ENCODE measurements around the gene LRPAP1.

The LRPAP1 gene

DNA sequence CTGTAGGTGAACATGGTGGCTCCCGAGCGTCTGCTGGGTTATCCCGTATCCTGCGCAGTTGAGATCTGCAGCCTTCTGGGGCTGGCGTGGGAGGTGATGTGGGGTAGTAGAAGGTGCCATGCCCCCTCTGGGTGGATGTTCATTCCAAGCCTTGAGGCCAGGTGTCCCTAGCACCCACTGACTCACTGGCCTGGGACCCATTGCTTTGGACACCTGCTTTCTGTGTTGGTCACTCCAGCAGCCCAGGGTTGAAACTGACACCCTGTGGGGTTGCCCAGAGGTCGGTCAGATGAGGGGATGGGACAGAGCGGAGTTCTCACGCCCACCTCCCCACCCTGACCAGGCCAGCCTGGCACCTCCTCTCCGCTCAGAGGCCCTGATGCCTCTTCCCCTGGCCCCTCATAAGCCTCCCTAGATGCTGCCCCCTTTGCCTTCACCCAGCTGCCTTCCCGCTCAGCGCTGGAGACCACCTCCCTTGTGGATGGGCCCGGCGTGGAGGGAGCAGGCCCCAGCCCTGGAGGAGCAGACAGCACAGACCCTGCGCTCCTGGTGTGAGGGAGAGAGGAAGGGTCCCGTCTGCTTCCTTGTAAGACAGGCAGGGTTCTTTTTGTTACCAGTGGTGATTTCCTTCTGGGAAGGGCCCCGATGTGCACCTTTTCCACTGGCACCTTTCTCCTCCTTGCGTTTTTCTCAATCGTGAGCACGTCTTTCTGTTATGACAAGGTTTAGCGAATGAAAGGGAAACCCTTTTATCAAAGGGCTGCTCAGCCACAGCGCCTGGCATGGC lies 67.1 kb downstream of the LRPAP1 start:
- H3K27me3 ChIP-seq (replicated peaks in 2 of 5; ENCODE audit: control insufficient read depth in 4 of 5, insufficient read depth in 5 of 5, low read length in 4 of 5): peaks cover 0 to 58% (median 9%) of the 10 kb centered on the region in 5 experiments
- POLR2A ChIA-PET: no interaction called here

DNA sequence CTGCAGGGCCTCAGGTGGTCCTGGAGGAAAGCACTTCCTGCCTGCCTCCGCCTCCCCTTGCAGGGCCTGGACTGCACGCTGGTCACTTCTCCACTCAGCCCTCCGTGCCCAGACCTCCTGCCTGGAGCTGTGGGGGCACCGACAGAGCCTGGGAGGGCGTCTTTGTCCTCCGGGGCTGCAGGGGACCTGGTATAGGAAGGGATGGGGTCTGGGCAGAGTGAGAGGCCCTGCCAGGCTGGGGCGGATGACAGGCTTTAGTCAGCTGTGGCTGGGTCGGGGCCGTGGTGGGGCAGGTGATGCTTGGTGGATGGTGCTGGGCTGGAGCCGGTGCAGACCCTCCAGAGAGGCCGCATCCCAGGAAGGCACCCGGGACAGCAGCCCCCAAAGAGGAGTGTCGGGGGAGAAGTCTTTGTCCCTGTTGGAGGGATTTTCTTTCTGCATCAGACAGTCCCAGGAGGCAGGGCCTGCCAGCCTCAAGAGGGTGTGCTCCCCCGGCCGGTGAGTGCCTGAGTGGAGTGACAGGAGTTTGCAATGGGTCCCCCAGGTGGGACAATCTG lies 67.8 kb downstream of the LRPAP1 start:
- Histone ChIP-seq H3K36me3 (ENCODE audit: control insufficient read depth in 4 of 4, insufficient read depth in 4 of 4, low read length in 3 of 4) (no peaks in the 10 kb centered on the region), H3K9me3 (ENCODE audit: control extremely low read depth in 1 of 5, control insufficient read depth in 4 of 5, insufficient read depth in 2 of 5, low read depth in 1 of 5, low read length in 4 of 5) (peaks cover 0 to 6% (median 4%) of the 10 kb centered on the region in 5 experiments), H3K4me3 (ENCODE audit: control insufficient read depth in 1 of 7, extremely low read depth in 1 of 7, insufficient read depth in 4 of 7, low read depth in 2 of 7, low read length in 6 of 7) (no peak overlapping the region), H3K4me1 (ENCODE audit: control extremely low read depth in 1 of 4, control insufficient read depth in 4 of 4, insufficient read depth in 4 of 4, low read length in 3 of 4) (peaks cover 0 to 4% (median 2%) of the 10 kb centered on the region in 4 experiments), H3K27me3 (replicated peaks in 2 of 5; ENCODE audit: control insufficient read depth in 4 of 5, insufficient read depth in 5 of 5, low read length in 4 of 5) (peaks cover 0 to 58% (median 9%) of the 10 kb centered on the region in 5 experiments), H3K27ac (ENCODE audit: insufficient read depth in 1 of 2, low read depth in 1 of 2, low read length in 2 of 2, poor library complexity in 1 of 2, severe bottlenecking in 2 of 2) (no peak overlapping the region)
- ChIA-PET CTCF (no interaction called here), POLR2A (no interaction called here)
- no peak for DNase-seq
- 88% methylated on average over 15 of the region's 15 CpGs for WGBS (ENCODE audit: insufficient coverage)

More for the DNA sequence above, 67.1 kb downstream of the LRPAP1 start:
- Histone ChIP-seq H3K4me1 (ENCODE audit: control extremely low read depth in 1 of 4, control insufficient read depth in 4 of 4, insufficient read depth in 4 of 4, low read length in 3 of 4) (peaks cover 0 to 4% (median 2%) of the 10 kb centered on the region in 4 experiments), H3K36me3 (ENCODE audit: control insufficient read depth in 4 of 4, insufficient read depth in 4 of 4, low read length in 3 of 4) (no peaks in the 10 kb centered on the region), H3K27ac (ENCODE audit: insufficient read depth in 1 of 2, low read depth in 1 of 2, low read length in 2 of 2, poor library complexity in 1 of 2, severe bottlenecking in 2 of 2) (no peak overlapping the region), H3K9me3 (ENCODE audit: control extremely low read depth in 1 of 5, control insufficient read depth in 4 of 5, insufficient read depth in 2 of 5, low read depth in 1 of 5, low read length in 4 of 5) (peaks cover 0 to 6% (median 4%) of the 10 kb centered on the region in 5 experiments), H3K4me3 (ENCODE audit: control insufficient read depth in 1 of 7, extremely low read depth in 1 of 7, insufficient read depth in 4 of 7, low read depth in 2 of 7, low read length in 6 of 7) (no peak overlapping the region)
- DNase-seq: no peak
- 96% methylated on average over 19 of the region's 21 CpGs for WGBS (ENCODE audit: insufficient coverage)
- CTCF ChIA-PET: no interaction called here

DNA sequence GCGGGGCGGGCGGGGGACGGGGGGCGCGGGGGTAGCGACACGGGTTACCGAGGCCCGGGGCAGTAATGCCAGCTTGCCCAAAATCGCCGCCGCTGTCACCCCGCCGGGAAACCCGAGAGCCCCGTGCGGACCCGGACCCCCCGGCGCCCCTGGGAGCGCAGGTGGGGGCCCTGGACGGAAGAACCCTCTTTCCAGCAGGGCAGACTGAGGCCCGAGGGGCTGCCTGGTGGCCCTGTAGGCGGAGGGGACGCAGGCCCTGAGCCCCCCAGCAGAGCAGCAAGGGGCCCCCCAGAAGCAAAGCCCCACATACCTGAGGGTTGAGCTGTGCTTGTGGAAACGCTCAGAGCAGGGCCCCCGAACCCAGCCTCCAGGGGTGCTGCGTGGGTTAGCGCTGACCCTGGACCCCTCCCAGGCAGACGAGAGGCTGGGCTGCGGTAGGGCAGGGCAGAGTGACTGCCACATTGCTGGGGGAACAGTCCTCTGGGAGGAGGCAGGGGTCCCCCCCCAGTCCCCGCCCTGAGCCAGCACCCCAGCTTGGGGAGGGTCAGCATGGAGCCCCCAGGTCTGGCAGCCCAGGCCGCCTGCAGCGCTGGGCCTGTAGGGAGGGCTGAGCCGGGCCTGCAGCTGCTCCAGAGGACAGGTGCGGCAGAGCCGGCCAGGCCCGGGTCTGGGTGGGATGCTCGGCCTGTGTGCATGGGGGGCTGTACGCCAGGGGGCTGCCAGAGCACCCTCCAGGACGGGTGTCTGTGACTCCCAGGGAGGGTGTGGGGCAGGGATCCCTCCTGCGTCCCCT lies 68.5 kb downstream of the LRPAP1 start:
- Histone ChIP-seq H3K36me3 (ENCODE audit: control insufficient read depth in 4 of 4, insufficient read depth in 4 of 4, low read length in 3 of 4) (no peaks in the 10 kb centered on the region), H3K4me1 (ENCODE audit: control extremely low read depth in 1 of 4, control insufficient read depth in 4 of 4, insufficient read depth in 4 of 4, low read length in 3 of 4) (peaks cover 0 to 4% (median 2%) of the 10 kb centered on the region in 4 experiments), H3K27me3 (replicated peaks in 2 of 5; ENCODE audit: control insufficient read depth in 4 of 5, insufficient read depth in 5 of 5, low read length in 4 of 5) (peaks cover 0 to 58% (median 10%) of the 10 kb centered on the region in 5 experiments), H3K27ac (ENCODE audit: insufficient read depth in 1 of 2, low read depth in 1 of 2, low read length in 2 of 2, poor library complexity in 1 of 2, severe bottlenecking in 2 of 2) (no peak overlapping the region), H3K4me3 (ENCODE audit: control insufficient read depth in 1 of 7, extremely low read depth in 1 of 7, insufficient read depth in 4 of 7, low read depth in 2 of 7, low read length in 6 of 7) (peak overlapping the region in 2 of 7 experiments; percentile 32 to 62), H3K9me3 (ENCODE audit: control extremely low read depth in 1 of 5, control insufficient read depth in 4 of 5, insufficient read depth in 2 of 5, low read depth in 1 of 5, low read length in 4 of 5) (peaks cover 0 to 6% (median 4%) of the 10 kb centered on the region in 5 experiments)
- WGBS (ENCODE audit: insufficient coverage): 57% methylated on average over 33 of the region's 43 CpGs
- CTCF ChIA-PET: interaction anchor here (1.0 to 1.6 kb wide), 2 partner anchors 8 to 17 kb away, joined by 3 to 6 read pairs; no protein-coding TSS in a partner anchor
- POLR2A ChIA-PET: no interaction called here
- DNase-seq: no peak

DNA sequence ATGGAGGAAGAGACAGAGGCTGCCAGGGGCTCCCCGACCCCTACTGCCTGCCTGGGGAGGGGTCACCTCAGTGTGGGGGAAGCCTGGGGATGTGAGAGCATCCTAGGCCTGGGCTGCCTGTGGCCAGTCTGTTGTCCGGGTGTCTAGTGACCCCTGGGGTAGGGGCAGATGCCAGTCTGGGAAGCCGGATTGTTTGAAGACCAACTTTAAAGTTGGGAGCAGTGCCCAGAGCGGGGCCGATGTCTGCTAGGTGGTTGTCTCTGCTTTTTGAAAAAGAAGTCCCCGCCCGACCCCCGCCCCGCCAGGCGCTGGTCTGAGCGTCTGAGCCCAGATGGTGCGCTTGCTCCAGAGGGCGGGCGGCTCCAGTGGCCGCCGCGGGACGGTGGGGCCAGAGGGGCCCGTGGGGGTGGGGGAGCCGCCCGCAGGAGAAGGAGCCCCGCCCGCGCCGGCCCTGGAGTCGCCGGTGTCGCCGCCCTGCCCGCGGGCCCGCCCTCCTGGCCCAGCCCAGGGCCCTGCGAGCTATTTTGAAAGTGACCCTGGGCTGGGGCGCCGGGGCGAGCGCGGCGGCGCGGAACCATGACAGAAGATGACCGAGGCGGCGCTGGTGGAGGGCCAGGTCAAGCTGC lies 69.3 kb downstream of the LRPAP1 start, which contains the start of gene DOK7:
Gene DOK7, plus strand, starts transcription at position 517 of the 626 bp plus-strand sequence. Its CDS starts 70 bp downstream, at position 587.
- peaks cover 0 to 5% (median 4%) of the 10 kb centered on the region in 5 experiments for H3K9me3 ChIP-seq (ENCODE audit: control extremely low read depth in 1 of 5, control insufficient read depth in 4 of 5, insufficient read depth in 2 of 5, low read depth in 1 of 5, low read length in 4 of 5)
- no peaks in the 10 kb centered on the region for H3K36me3 ChIP-seq (ENCODE audit: control insufficient read depth in 4 of 4, insufficient read depth in 4 of 4, low read length in 3 of 4)
- ChIA-PET POLR2A (no interaction called here), CTCF (interaction anchor here (1.0 to 1.6 kb wide), 2 partner anchors 9 to 18 kb away, joined by 3 to 6 read pairs; no protein-coding TSS in a partner anchor)
- 11% methylated on average over 18 of the region's 44 CpGs for WGBS (ENCODE audit: insufficient coverage)
- H3K27me3 ChIP-seq (replicated peaks in 2 of 5; ENCODE audit: control insufficient read depth in 4 of 5, insufficient read depth in 5 of 5, low read length in 4 of 5): peaks cover 0 to 58% (median 10%) of the 10 kb centered on the region in 5 experiments
- peak within 1 kb of the TSS in 2 of 7 experiments; percentile 48 to 62 for H3K4me3 ChIP-seq (ENCODE audit: control insufficient read depth in 1 of 7, extremely low read depth in 1 of 7, insufficient read depth in 4 of 7, low read depth in 2 of 7, low read length in 6 of 7)
- peak in 1 of 3 donors; percentile 23 for DNase-seq
- H3K27ac ChIP-seq (ENCODE audit: insufficient read depth in 1 of 2, low read depth in 1 of 2, low read length in 2 of 2, poor library complexity in 1 of 2, severe bottlenecking in 2 of 2): no peak within 1 kb of the TSS
- peaks cover 0 to 4% (median 2%) of the 10 kb centered on the region in 4 experiments for H3K4me1 ChIP-seq (ENCODE audit: control extremely low read depth in 1 of 4, control insufficient read depth in 4 of 4, insufficient read depth in 4 of 4, low read length in 3 of 4)

DNA sequence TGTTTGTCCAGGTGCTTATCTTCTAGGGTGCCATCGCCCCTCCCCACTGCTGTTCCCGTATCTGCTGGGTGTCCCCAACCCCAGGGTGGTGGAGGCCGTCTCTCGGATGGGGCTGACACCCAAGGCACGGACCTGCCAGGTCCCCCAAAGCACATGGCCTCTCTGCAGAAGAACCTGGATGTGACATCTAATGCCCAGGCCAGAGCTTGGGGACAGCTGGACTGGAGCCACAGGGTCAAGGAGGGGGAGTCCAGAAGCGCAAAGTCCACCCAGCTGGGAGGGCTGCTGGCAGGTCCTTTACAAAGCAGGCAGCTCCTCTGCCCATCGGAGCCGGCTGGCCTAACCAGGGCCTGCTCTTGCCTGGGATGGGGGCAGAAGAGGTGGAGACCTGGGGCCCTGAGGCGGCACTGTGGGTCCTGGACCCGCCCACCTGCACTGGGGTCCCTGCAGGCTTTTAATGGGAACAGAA lies 69.9 kb downstream of the LRPAP1 start:
- POLR2A ChIA-PET: no interaction called here
- peaks cover 0 to 5% (median 4%) of the 10 kb centered on the region in 5 experiments for H3K9me3 ChIP-seq (ENCODE audit: control extremely low read depth in 1 of 5, control insufficient read depth in 4 of 5, insufficient read depth in 2 of 5, low read depth in 1 of 5, low read length in 4 of 5)
- peaks cover 0 to 58% (median 10%) of the 10 kb centered on the region in 5 experiments for H3K27me3 ChIP-seq (replicated peaks in 2 of 5; ENCODE audit: control insufficient read depth in 4 of 5, insufficient read depth in 5 of 5, low read length in 4 of 5)
- no peak for DNase-seq
- H3K36me3 ChIP-seq (ENCODE audit: control insufficient read depth in 4 of 4, insufficient read depth in 4 of 4, low read length in 3 of 4): no peaks in the 10 kb centered on the region
- H3K4me3 ChIP-seq (ENCODE audit: control insufficient read depth in 1 of 7, extremely low read depth in 1 of 7, insufficient read depth in 4 of 7, low read depth in 2 of 7, low read length in 6 of 7): no peak overlapping the region
- no peak overlapping the region for H3K27ac ChIP-seq (ENCODE audit: insufficient read depth in 1 of 2, low read depth in 1 of 2, low read length in 2 of 2, poor library complexity in 1 of 2, severe bottlenecking in 2 of 2)
- 96% methylated on average over 8 of the region's 10 CpGs for WGBS (ENCODE audit: insufficient coverage)
- CTCF ChIA-PET: interaction anchor here (1.6 kb wide), 1 partner anchor 19 kb away, joined by 6 read pairs; no protein-coding TSS in a partner anchor
- peaks cover 0 to 4% (median 2%) of the 10 kb centered on the region in 4 experiments for H3K4me1 ChIP-seq (ENCODE audit: control extremely low read depth in 1 of 4, control insufficient read depth in 4 of 4, insufficient read depth in 4 of 4, low read length in 3 of 4)

DNA sequence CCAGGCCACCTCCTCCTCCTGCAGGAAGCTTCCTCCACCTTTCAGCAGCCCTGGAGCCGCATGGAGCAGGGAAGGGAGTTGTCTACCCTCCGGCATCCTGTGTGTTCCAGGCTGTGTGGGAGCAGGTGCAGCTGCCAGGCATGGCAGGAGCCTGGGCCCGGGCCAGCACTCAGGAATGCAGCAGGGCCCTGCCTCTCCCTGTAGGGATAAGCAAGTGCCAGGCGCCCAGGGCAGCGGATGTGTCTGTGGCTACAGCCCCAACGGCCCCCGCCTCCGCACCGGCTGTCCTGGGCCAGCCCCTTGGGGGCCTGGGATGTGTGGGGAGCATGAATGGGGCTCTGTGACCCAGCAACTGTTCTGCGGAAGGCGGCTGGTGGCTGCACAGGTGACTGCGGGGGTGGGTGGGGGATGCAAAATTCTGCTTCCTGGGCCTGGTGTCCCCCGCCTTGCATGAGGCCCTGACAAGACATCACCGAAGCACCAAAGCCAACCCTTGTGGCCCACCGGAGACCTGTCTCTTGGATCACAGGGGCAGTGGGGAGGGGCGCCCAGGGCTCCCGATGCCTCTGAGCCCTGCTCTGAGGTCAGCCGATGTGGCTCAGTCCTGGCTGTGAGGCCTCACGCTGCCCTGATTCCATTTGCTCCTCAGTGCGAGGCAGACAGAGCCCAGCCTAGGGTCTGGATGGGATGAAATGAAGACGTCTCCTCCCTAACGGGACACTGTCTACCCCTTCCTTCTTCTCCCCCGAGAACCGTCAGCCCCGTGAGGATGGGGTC lies 70.5 kb downstream of the LRPAP1 start:
- WGBS (ENCODE audit: insufficient coverage): 92% methylated on average over 24 of the region's 25 CpGs
- ChIA-PET POLR2A (no interaction called here), CTCF (no interaction called here)
- Histone ChIP-seq H3K36me3 (ENCODE audit: control insufficient read depth in 4 of 4, insufficient read depth in 4 of 4, low read length in 3 of 4) (no peaks in the 10 kb centered on the region), H3K27me3 (replicated peaks in 2 of 5; ENCODE audit: control insufficient read depth in 4 of 5, insufficient read depth in 5 of 5, low read length in 4 of 5) (peaks cover 0 to 58% (median 10%) of the 10 kb centered on the region in 5 experiments), H3K4me3 (ENCODE audit: control insufficient read depth in 1 of 7, extremely low read depth in 1 of 7, insufficient read depth in 4 of 7, low read depth in 2 of 7, low read length in 6 of 7) (no peak overlapping the region), H3K27ac (ENCODE audit: insufficient read depth in 1 of 2, low read depth in 1 of 2, low read length in 2 of 2, poor library complexity in 1 of 2, severe bottlenecking in 2 of 2) (no peak overlapping the region), H3K9me3 (ENCODE audit: control extremely low read depth in 1 of 5, control insufficient read depth in 4 of 5, insufficient read depth in 2 of 5, low read depth in 1 of 5, low read length in 4 of 5) (peaks cover 0 to 9% (median 4%) of the 10 kb centered on the region in 5 experiments), H3K4me1 (ENCODE audit: control extremely low read depth in 1 of 4, control insufficient read depth in 4 of 4, insufficient read depth in 4 of 4, low read length in 3 of 4) (peaks cover 0 to 4% (median 2%) of the 10 kb centered on the region in 4 experiments)
- no peak for DNase-seq

Measured in common myeloid progenitor, CD34-positive (primary cell).